Fibroblast of pulmonary artery (primary cell): ENCODE results near the gene RNF224.

Experiments
- DNase-seq: peaks from one replicate; pipeline ENCODE4 v3.0.0-alpha.2; 2010; ENCODE audit warnings: low read depth
- H3K4me3 ChIP-seq: replicated peaks from 2 replicates; pipeline ENCODE4 v1.5.1; 2011; ENCODE audit warnings: low read depth, mild to moderate bottlenecking, control low read depth, low read length, moderate library complexity
- CTCF ChIP-seq: IDR thresholded peaks from 2 replicates; pipeline ENCODE4 v1.5.1; 2011; ENCODE audit warnings: mild to moderate bottlenecking, control low read depth, low read length, inconsistent platforms; ENCODE audit errors: missing control alignments

RNF224 gene

GRCh38 chr9:137182836-137183235, 44.5 kb upstream of the RNF224 start:
- DNase-seq = no peak
- no peak for TF ChIP-seq CTCF
- H3K4me3 ChIP-seq = no peak overlapping the region

GRCh38 chr9:137183980-137184595, 43.2 kb upstream of the RNF224 start:
- DNase-seq = no peak
- no peak overlapping the region for H3K4me3 ChIP-seq
- no peak for TF ChIP-seq CTCF

- DNase-seq = no peak
- TF ChIP-seq CTCF = no peak
- no peak overlapping the region for H3K4me3 ChIP-seq
These were observed 42.2 kb upstream of the RNF224 start for GRCh38 chr9:137184881-137185660.

- no peak for DNase-seq
- no peak overlapping the region for H3K4me3 ChIP-seq
- TF ChIP-seq CTCF = no peak
These were observed 41.4 kb upstream of the RNF224 start for GRCh38 chr9:137185921-137186320.

- DNase-seq = no peak
- H3K4me3 ChIP-seq = no peak overlapping the region
- TF ChIP-seq CTCF = no peak
These were observed 40.9 kb upstream of the RNF224 start for GRCh38 chr9:137186385-137186784.

- H3K4me3 ChIP-seq = peak overlapping the region; percentile 94
- no peak for DNase-seq
- TF ChIP-seq CTCF = no peak
These were observed 39.9 kb upstream of the RNF224 start for GRCh38 chr9:137187386-137187785.
